Large intestine (tissue), 3 donors: ENCODE measurements around the gene JUNB. TPM values are rescaled to one million over a fixed set of nuclear protein-coding genes. Genes with fewer than 3 reads are reported as not detected.

Experiments
- DNase-seq, 2 donors: peaks; one replicate each; pipeline versions ENCODE4 v3.0.0 to v3.0.0-alpha.2; 2013
- H3K27ac ChIP-seq: one replicate; pipeline ENCODE4 v1.5.1; 2013; ENCODE audit warnings: low read length
- H3K27me3 ChIP-seq: 2 replicates; pipeline ENCODE4 v1.6.1; 2013; ENCODE audit warnings: low read length; ENCODE audit not compliant: control insufficient read depth, insufficient read depth
- H3K36me3 ChIP-seq: 2 replicates; pipeline ENCODE4 v1.6.1; 2013; ENCODE audit warnings: low read length; ENCODE audit not compliant: control insufficient read depth, insufficient read depth
- H3K4me1 ChIP-seq: one replicate; pipeline ENCODE4 v1.6.1; 2013; ENCODE audit warnings: low read length; ENCODE audit not compliant: control insufficient read depth, insufficient read depth
- H3K4me3 ChIP-seq: one replicate; pipeline ENCODE4 v1.5.1; 2013; ENCODE audit warnings: low read length
- H3K9me3 ChIP-seq: one replicate; pipeline ENCODE4 v1.6.1; 2013; ENCODE audit warnings: mild to moderate bottlenecking, low read depth, low read length, moderate library complexity; ENCODE audit not compliant: control insufficient read depth
- WGBS: methylation state at CpG from one replicate; pipeline ENCODE4 v1.1.5; 2013; ENCODE audit warnings: low lambda C conversion rate; ENCODE audit not compliant: insufficient coverage; 5-methylcytosine and 5-hydroxymethylcytosine counted together
- polyA plus RNA-seq: library from polyadenylated mRNA; unstranded; fragments of 120-200 nt; gene quantifications from one replicate; pipeline ENCODE4 v1.2.1, GENCODE V29; 2013

The JUNB gene
- polyA plus RNA-seq, 1 donor: 333 TPM

- no peaks in the 10 kb centered on the region for H3K36me3 ChIP-seq
- H3K27ac ChIP-seq: peak overlapping the region; percentile 100
- H3K9me3 ChIP-seq: no peaks in the 10 kb centered on the region
- H3K27me3 ChIP-seq: no peaks in the 10 kb centered on the region
- WGBS: no CpG with 5 or more reads among the region's 12 CpGs
- peak; percentile 86 to 93 for DNase-seq
- peaks cover 65% of the 10 kb centered on the region for H3K4me1 ChIP-seq
- peak overlapping the region; percentile 61 for H3K4me3 ChIP-seq
Measured at GRCh38 chr19:12788682-12789097, 2.6 kb upstream of the JUNB start.

DNA sequence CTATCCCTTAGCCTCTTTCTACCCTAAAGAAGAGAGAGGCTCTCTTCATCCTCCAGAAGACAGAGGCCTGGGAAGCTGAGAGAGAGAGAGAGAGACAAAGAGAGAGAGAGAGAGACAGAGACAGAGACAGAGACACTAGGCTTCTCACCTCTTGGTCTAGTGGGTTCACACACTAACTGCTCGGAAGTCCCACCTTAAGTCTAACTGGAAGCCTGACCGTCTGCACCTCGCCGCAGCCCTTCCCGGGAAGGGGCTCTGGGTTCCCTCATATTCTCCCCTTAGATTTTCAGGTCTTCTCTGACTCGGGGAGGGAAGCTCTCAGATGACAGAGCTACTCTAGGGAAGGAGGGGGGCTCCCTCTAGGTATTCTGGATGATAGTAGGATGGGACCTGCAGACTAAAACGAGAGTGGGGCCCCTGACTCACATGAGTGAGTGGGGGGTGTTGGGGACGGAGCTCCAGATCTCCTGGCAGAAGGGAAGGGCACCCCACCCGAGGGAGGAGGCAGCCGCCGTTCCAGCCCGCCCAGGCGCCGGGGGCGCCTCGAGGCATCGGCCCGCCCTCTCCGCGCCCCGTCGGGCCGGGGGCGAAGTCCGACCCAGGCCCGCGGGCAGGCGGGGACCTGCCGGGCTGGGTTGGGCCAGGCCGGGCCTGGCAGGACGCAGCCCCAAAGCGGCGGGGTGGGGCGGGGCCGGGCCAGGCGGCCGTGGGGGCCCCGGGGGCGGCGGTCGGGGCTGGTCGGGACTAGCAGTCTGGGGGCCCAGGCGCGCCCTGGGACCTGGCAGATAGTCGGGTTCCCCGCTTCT lies 2.0 kb upstream of the JUNB start:
- peak overlapping the region; percentile 94 for H3K4me3 ChIP-seq
- no peaks in the 10 kb centered on the region for H3K9me3 ChIP-seq
- H3K4me1 ChIP-seq: peaks cover 63% of the 10 kb centered on the region
- no peaks in the 10 kb centered on the region for H3K36me3 ChIP-seq
- no peak for DNase-seq
- peak overlapping the region; percentile 100 for H3K27ac ChIP-seq
- no peaks in the 10 kb centered on the region for H3K27me3 ChIP-seq
- no CpG with 5 or more reads among the region's 46 CpGs for WGBS

DNA sequence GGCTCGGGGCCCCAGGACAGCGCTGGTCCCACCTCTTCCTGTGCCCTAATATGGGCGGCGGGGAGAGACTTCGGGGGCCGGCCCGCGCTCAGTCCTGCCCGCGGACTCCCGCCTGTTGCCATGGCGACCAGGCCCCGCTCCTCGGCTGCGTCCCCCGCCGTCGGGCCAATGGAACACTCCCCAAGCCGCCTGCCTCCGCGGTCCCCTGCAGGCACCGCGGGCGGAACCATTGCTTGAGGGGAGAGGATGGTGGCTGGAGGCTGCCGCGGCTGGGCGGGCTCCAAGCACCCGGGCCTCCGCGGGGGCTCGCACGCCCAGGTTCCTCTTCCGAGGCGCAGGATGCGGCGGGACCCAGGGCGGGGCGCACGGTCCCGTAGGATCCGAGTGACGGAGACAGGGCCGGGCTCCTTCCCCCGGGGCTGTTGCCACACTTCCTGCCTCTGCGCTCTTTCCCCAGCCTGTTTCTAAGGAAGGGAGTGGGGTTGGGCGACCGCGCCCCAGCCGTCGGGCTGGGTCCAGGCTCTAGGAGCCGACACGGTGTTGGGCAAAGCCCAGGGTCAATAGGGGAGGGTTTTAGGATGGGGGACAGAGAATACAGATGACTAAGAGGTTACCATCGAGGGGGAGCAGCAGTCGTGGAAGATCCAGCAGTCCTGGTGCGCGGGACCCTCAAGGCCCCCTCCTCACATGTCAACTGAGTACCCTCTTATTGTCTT lies 1.2 kb upstream of the JUNB start:
- H3K4me3 ChIP-seq: peak overlapping the region; percentile 94
- peak overlapping the region; percentile 99 for H3K27ac ChIP-seq
- peaks cover 62% of the 10 kb centered on the region for H3K4me1 ChIP-seq
- no CpG with 5 or more reads among the region's 56 CpGs for WGBS
- H3K36me3 ChIP-seq: no peaks in the 10 kb centered on the region
- no peaks in the 10 kb centered on the region for H3K27me3 ChIP-seq
- H3K9me3 ChIP-seq: no peaks in the 10 kb centered on the region
- peak; percentile 98 to 99 for DNase-seq

DNA sequence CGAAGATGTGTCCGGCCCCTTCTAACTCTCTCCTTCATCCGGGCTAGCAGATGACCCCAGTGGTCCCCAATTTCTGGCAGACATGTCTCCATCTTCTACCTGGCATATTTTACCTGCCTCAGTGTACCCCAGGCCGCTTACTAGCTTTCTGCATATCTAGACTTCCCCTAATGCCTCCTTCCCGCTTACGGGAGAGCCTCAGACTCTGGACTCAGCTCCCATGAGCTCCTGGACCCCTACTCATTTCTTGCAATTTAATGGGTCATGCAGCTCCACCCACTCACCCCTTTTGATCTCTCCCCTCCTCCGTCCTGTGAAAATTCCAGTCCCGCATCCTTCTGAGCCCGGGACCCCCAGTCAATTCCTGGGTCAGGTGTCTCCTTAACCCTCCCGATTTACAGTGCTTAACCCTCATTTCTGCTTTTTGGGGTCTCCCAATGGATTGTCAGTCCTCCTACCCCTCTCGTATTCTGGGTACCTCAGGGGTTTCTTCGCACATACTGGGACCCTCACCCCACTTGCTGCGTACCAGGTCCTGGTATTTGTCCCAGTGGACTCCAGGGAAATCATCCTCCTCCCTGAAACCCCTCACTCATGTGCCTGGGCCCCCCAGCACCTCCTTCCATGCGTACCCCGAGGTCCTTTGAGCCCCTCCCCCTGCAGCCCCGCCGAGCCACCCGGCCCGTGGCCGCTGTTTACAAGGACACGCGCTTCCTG lies 500 bp upstream of the JUNB start:
- peaks cover 60% of the 10 kb centered on the region for H3K4me1 ChIP-seq

DNA sequence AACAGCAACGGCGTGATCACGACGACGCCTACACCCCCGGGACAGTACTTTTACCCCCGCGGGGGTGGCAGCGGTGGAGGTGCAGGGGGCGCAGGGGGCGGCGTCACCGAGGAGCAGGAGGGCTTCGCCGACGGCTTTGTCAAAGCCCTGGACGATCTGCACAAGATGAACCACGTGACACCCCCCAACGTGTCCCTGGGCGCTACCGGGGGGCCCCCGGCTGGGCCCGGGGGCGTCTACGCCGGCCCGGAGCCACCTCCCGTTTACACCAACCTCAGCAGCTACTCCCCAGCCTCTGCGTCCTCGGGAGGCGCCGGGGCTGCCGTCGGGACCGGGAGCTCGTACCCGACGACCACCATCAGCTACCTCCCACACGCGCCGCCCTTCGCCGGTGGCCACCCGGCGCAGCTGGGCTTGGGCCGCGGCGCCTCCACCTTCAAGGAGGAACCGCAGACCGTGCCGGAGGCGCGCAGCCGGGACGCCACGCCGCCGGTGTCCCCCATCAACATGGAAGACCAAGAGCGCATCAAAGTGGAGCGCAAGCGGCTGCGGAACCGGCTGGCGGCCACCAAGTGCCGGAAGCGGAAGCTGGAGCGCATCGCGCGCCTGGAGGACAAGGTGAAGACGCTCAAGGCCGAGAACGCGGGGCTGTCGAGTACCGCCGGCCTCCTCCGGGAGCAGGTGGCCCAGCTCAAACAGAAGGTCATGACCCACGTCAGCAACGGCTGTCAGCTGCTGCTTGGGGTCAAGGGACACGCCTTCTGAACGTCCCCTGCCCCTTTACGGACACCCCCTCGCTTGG lies 966 bp downstream of the JUNB start:
- Histone ChIP-seq H3K27ac (peak overlapping the region; percentile 99), H3K36me3 (peaks cover 4% of the 10 kb centered on the region), H3K4me3 (peak overlapping the region; percentile 94), H3K27me3 (no peaks in the 10 kb centered on the region), H3K4me1 (peaks cover 55% of the 10 kb centered on the region), H3K9me3 (no peaks in the 10 kb centered on the region)
- WGBS: no CpG with 5 or more reads among the region's 84 CpGs
- DNase-seq: peak in 1 of 2 donors; percentile 71

More for the DNA sequence above, 500 bp upstream of the JUNB start:
- Histone ChIP-seq H3K9me3 (no peaks in the 10 kb centered on the region), H3K36me3 (no peaks in the 10 kb centered on the region), H3K27ac (peak overlapping the region; percentile 99), H3K4me3 (peak overlapping the region; percentile 94), H3K27me3 (no peaks in the 10 kb centered on the region)
- WGBS: 0% methylated on average over 2 of the region's 22 CpGs
- peak in 1 of 2 donors; percentile 58 for DNase-seq

DNA sequence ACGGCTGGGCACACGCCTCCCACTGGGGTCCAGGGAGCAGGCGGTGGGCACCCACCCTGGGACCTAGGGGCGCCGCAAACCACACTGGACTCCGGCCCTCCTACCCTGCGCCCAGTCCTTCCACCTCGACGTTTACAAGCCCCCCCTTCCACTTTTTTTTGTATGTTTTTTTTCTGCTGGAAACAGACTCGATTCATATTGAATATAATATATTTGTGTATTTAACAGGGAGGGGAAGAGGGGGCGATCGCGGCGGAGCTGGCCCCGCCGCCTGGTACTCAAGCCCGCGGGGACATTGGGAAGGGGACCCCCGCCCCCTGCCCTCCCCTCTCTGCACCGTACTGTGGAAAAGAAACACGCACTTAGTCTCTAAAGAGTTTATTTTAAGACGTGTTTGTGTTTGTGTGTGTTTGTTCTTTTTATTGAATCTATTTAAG lies 1.6 kb downstream of the JUNB start:
- Histone ChIP-seq H3K27me3 (no peaks in the 10 kb centered on the region), H3K27ac (peak overlapping the region; percentile 99), H3K4me3 (peak overlapping the region; percentile 94), H3K36me3 (peaks cover 6% of the 10 kb centered on the region), H3K4me1 (peaks cover 50% of the 10 kb centered on the region), H3K9me3 (no peaks in the 10 kb centered on the region)
- no peak for DNase-seq
- no CpG with 5 or more reads among the region's 22 CpGs for WGBS

DNA sequence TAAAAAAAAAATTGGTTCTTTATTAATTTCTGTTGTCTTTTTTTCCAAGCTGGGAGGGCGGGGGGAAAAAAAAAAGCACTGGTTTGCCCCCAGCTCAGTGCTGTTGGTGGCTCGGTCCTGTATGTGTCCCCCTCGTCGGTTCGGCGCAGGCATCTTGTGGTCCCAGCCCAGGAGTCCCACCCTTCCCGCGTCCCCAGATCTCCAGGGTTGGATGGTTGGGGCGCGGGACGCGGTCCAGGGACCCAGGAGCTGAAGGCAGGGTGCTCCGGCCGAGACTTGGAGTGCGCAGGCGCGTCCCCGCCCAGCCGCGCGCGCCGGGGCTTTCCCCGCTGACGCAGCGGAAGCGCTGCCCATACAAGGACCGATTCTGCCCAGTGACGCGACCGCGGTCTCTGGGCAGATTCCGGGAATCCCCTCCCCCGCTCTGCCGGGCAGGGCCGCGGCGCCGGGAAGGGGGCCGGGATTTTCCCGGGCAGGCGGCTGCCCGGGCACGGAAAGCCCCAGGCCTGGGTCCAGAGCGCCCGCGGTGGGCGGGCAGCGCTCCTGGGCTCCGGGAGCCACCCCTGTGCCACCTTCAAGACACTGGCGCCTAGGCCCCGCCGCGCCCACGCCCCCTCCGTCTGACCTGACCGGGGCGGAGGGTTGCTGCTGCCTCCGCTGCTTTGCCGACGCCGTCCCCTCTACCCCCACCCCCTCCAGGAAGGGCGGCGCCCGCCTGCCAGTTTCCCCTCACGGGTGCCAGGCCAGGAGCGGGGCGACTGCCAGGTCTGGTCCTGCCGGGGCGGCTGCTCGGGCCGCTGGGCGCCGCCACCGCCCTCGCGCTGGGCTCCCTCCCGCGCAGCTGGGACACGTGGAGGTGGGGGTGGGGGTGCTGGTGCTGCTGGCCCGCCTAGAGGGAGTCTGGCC lies 2.3 kb downstream of the JUNB start:
- peak; percentile 98 for DNase-seq
- H3K9me3 ChIP-seq: no peaks in the 10 kb centered on the region
- no peaks in the 10 kb centered on the region for H3K27me3 ChIP-seq
- H3K4me3 ChIP-seq: peak overlapping the region; percentile 94
- H3K27ac ChIP-seq: peak overlapping the region; percentile 99
- H3K36me3 ChIP-seq: peaks cover 6% of the 10 kb centered on the region
- H3K4me1 ChIP-seq: peaks cover 43% of the 10 kb centered on the region
- no CpG with 5 or more reads among the region's 81 CpGs for WGBS

DNA sequence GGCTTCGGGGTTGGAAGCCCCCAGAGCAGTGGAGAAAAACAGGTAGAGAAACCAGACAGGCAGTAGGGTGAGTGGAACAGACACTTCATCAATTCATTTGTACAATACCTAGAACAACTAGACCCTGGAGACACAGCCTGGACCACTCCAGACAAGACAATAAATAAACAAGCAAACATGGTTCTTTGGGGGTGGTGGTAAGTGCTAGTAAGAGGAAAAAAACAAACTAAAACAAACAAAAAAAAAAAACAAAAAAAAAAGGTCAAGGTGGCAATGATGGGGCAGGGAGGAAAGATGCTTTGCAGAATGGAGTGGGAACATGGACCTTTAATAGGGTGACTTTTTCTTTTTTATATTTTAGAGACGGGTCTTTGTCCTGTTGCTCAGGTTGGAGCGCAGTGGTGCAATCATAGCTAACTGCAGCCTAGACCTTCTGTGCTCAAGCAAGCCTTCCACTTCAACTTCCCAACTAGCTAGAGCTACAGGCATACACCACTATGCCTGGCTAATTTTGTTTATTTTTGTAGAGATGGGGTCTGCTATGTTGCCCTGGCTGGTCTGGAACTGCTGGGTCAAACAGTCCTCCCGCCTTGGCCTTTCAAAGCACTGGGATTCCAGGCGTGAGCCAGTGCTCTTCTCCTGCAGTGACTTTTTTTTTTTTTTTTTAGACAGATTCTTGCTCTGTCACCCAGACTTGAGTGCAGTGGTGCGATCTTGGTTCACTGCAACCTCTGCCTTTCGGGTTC lies 3.1 kb downstream of the JUNB start:
- peak overlapping the region; percentile 94 for H3K4me3 ChIP-seq
- peak in 1 of 2 donors; percentile 42 for DNase-seq
- peak overlapping the region; percentile 99 for H3K27ac ChIP-seq
- H3K36me3 ChIP-seq: peaks cover 13% of the 10 kb centered on the region
- H3K9me3 ChIP-seq: no peaks in the 10 kb centered on the region
- no peaks in the 10 kb centered on the region for H3K27me3 ChIP-seq
- H3K4me1 ChIP-seq: peaks cover 36% of the 10 kb centered on the region
- WGBS: no CpG with 5 or more reads among the region's 7 CpGs
